H1 (cell line): ENCODE measurements around the gene C2CD4D. TPM values are rescaled to one million over a fixed set of nuclear protein-coding genes. Genes with fewer than 3 reads are reported as not detected.

ENCODE experiments used
- CTCF ChIA-PET: fragments of 300-600 bp; sonication (Branson Sonifier 250); formaldehyde crosslinking; loops from one replicate; lab custom pipeline; 2021; ENCODE audit not compliant: partially characterized antibody; lab: Charles Lee
- POLR2A ChIA-PET: fragments of 300-600 bp; sonication (Branson Sonifier 250); formaldehyde crosslinking; loops from one replicate; lab custom pipeline; 2021; ENCODE audit warnings: inconsistent platforms; ENCODE audit not compliant: partially characterized antibody; lab: Charles Lee
- DNase-seq, 2 experiments: peaks; one replicate each; pipeline versions ENCODE4 v3.0.0 to v3.0.0-alpha.2; 2010 to 2022; ENCODE audit warnings: low spot score in 2 of 2, low read depth in 1 of 2, mixed read lengths in 1 of 2
- FAIRE-seq: peaks from 2 replicates; lab custom pipeline; 2011; peaks lifted over from hg19 to GRCh38; lab: Jason Lieb, UNC
- H2AFZ ChIP-seq: 2 replicates; pipeline ENCODE4 v1.8.1; 2012; ENCODE audit warnings: low read length, inconsistent platforms
- H2AK5ac ChIP-seq: 2 replicates; pipeline ENCODE4 v1.6.1; 2013; ENCODE audit warnings: low read depth, low read length
- H2BK120ac ChIP-seq: replicated peaks from 2 replicates; pipeline ENCODE3; 2013; ENCODE audit warnings: low read depth, low read length, inconsistent platforms
- H2BK12ac ChIP-seq: 2 replicates; pipeline ENCODE4 v1.6.1; 2013; ENCODE audit warnings: low read depth, low read length
- H2BK15ac ChIP-seq: 2 replicates; pipeline ENCODE4 v1.6.1; 2013; ENCODE audit warnings: low read length
- H2BK20ac ChIP-seq: 2 replicates; pipeline ENCODE4 v1.6.1; 2013; ENCODE audit warnings: low read length
- H2BK5ac ChIP-seq: 2 replicates; pipeline ENCODE4 v1.6.1; 2013; ENCODE audit warnings: low read depth, low read length
- H3K14ac ChIP-seq: 2 replicates; pipeline ENCODE4 v1.6.1; 2013; ENCODE audit warnings: inconsistent platforms; ENCODE audit not compliant: insufficient read length
- H3K18ac ChIP-seq: 2 replicates; pipeline ENCODE4 v1.6.1; 2013; ENCODE audit warnings: low read length; ENCODE audit errors: extremely low read depth
- H3K23ac ChIP-seq: 2 replicates; pipeline ENCODE4 v1.6.1; 2013; ENCODE audit warnings: inconsistent platforms; ENCODE audit not compliant: insufficient read length
- H3K23me2 ChIP-seq: 2 replicates; pipeline ENCODE4 v1.6.1; 2013; ENCODE audit warnings: low read depth, low read length
- H3K27ac ChIP-seq: 2 replicates; pipeline ENCODE4 v1.6.1; 2011; ENCODE audit warnings: low read depth, low read length, inconsistent platforms
- H3K27me3 ChIP-seq, 4 experiments: replicated peaks in 1 of 4; 1 replicate in 1 of 4; 2 replicates in 3 of 4; pipeline versions ENCODE4 v1.6.1 to v1.8.1; 2011 to 2013; ENCODE audit warnings: low read length in 3 of 4, mild to moderate bottlenecking in 3 of 4, inconsistent platforms in 2 of 4, mixed read lengths in 2 of 4, moderate library complexity in 1 of 4; ENCODE audit not compliant: control insufficient read depth in 3 of 4, insufficient read depth in 3 of 4; ENCODE audit errors: extremely low read depth in 1 of 4
- H3K36me3 ChIP-seq, 4 experiments: 2 replicates each; pipeline versions ENCODE4 v1.6.1 to v1.8.1; 2011 to 2013; ENCODE audit warnings: mild to moderate bottlenecking in 4 of 4, low read length in 3 of 4, moderate library complexity in 2 of 4, control low read depth in 1 of 4, inconsistent platforms in 1 of 4; ENCODE audit not compliant: insufficient read depth in 4 of 4, control insufficient read depth in 2 of 4
- H3K4ac ChIP-seq: replicated peaks from 2 replicates; pipeline ENCODE3; 2013; ENCODE audit warnings: low read length, low read depth, mixed read lengths, inconsistent platforms; ENCODE audit not compliant: insufficient read length
- H3K4me1 ChIP-seq, 4 experiments: replicated peaks in 1 of 4; 1 replicate in 1 of 4; 2 replicates in 3 of 4; pipeline versions ENCODE4 v1.6.1 to v1.8.1; 2011 to 2013; ENCODE audit warnings: low read length in 3 of 4, inconsistent platforms in 2 of 4, mixed read lengths in 1 of 4; ENCODE audit not compliant: insufficient read depth in 4 of 4, control insufficient read depth in 3 of 4
- H3K4me2 ChIP-seq, 2 experiments: 2 replicates each; pipeline versions ENCODE4 v1.6.1 to v1.8.1; 2011 to 2013; ENCODE audit warnings: low read depth in 2 of 2, low read length in 2 of 2, control low read depth in 1 of 2, inconsistent platforms in 1 of 2, mild to moderate bottlenecking in 1 of 2; ENCODE audit not compliant: insufficient read depth in 1 of 2
- H3K4me3 ChIP-seq, 4 experiments: fragments of 200-600, 300-600 bp in 1 of 4; sonication (generic), shearing (Covaris generic), sonication (Bioruptor Twin) in 1 of 4; 2 replicates each; pipeline versions ENCODE4 v1.5.1 to v1.8.1; 2011 to 2016; ENCODE audit warnings: low read length in 4 of 4, low read depth in 3 of 4, control low read depth in 2 of 4, inconsistent platforms in 2 of 4, mild to moderate bottlenecking in 2 of 4, mixed read lengths in 1 of 4, moderate library complexity in 1 of 4; ENCODE audit not compliant: insufficient read depth in 2 of 4; ENCODE audit errors: extremely low read depth in 1 of 4
- H3K56ac ChIP-seq: replicated peaks from 2 replicates; pipeline ENCODE3; 2013; ENCODE audit warnings: low read depth, mild to moderate bottlenecking, mixed read lengths, low read length, inconsistent platforms; ENCODE audit not compliant: insufficient read length
- H3K79me1 ChIP-seq: 2 replicates; pipeline ENCODE4 v1.6.1; 2013; ENCODE audit warnings: low read depth, low read length, control low read depth
- H3K79me2 ChIP-seq, 2 experiments: 2 replicates each; pipeline versions ENCODE4 v1.6.1 to v1.8.1; 2012 to 2013; ENCODE audit warnings: low read length in 2 of 2, mild to moderate bottlenecking in 2 of 2, inconsistent platforms in 1 of 2; ENCODE audit not compliant: insufficient read depth in 2 of 2, control insufficient read depth in 1 of 2
- H3K9ac ChIP-seq, 4 experiments: replicated peaks in 1 of 4; 1 replicate in 1 of 4; 2 replicates in 3 of 4; pipeline versions ENCODE4 v1.6.1 to v1.8.1; 2011 to 2013; ENCODE audit warnings: low read depth in 3 of 4, low read length in 3 of 4, control low read depth in 2 of 4, mild to moderate bottlenecking in 2 of 4, moderate library complexity in 2 of 4, inconsistent platforms in 1 of 4; ENCODE audit errors: extremely low read depth in 1 of 4
- H3K9me3 ChIP-seq, 2 experiments: 2 replicates each; pipeline versions ENCODE4 v1.6.1 to v1.8.1; 2012 to 2013; ENCODE audit warnings: mild to moderate bottlenecking in 2 of 2, moderate library complexity in 2 of 2, control low read depth in 1 of 2, inconsistent platforms in 1 of 2, low read depth in 1 of 2, low read length in 1 of 2, mixed read lengths in 1 of 2; ENCODE audit not compliant: insufficient read depth in 2 of 2
- H4K20me1 ChIP-seq, 2 experiments: replicated peaks in 1 of 2; 2 replicates each; pipeline versions ENCODE3 to v1.8.1; 2011 to 2013; ENCODE audit warnings: inconsistent platforms in 2 of 2, low read length in 2 of 2, mild to moderate bottlenecking in 1 of 2; ENCODE audit not compliant: insufficient read depth in 2 of 2, control insufficient read depth in 1 of 2
- H4K5ac ChIP-seq: 2 replicates; pipeline ENCODE4 v1.6.1; 2013; ENCODE audit warnings: low read length, low read depth, mixed read lengths, inconsistent platforms; ENCODE audit not compliant: insufficient read length
- H4K8ac ChIP-seq: 2 replicates; pipeline ENCODE4 v1.8.0; 2013; ENCODE audit warnings: mild to moderate bottlenecking, moderate library complexity, low read length, inconsistent platforms; ENCODE audit not compliant: insufficient read depth; ENCODE audit errors: extremely low read depth
- H4K91ac ChIP-seq: replicated peaks from 2 replicates; pipeline ENCODE3; 2013; ENCODE audit warnings: low read length, mixed read lengths, inconsistent platforms; ENCODE audit not compliant: insufficient read length
- ATF2 ChIP-seq: IDR thresholded peaks from 2 replicates; pipeline ENCODE4 v1.6.1; 2012; ENCODE audit warnings: low read length, inconsistent platforms
- ATF3 ChIP-seq: IDR thresholded peaks from 2 replicates; pipeline ENCODE4 v1.6.1; 2011; ENCODE audit warnings: low read depth, mild to moderate bottlenecking, low read length; ENCODE audit not compliant: insufficient read depth
- BCL11A ChIP-seq, 2 experiments: IDR thresholded peaks; one replicate each; pipeline ENCODE4 v1.6.1; 2011; ENCODE audit warnings: low read depth in 2 of 2, low read length in 2 of 2, mild to moderate bottlenecking in 2 of 2
- EP300 ChIP-seq, 2 experiments: IDR thresholded peaks; 1 replicate in 1 of 2; 2 replicates in 1 of 2; pipeline ENCODE4 v1.6.1; 2011 to 2012; ENCODE audit warnings: low read depth in 2 of 2, low read length in 2 of 2, mild to moderate bottlenecking in 2 of 2, borderline replicate concordance in 1 of 2, inconsistent platforms in 1 of 2, moderate library complexity in 1 of 2
- JUND ChIP-seq: IDR thresholded peaks from 2 replicates; pipeline ENCODE4 v1.6.1; 2011; ENCODE audit warnings: mild to moderate bottlenecking, improper control_type of control experiment, low read length
- NRF1 ChIP-seq: IDR thresholded peaks from 2 replicates; pipeline ENCODE4 v1.6.1; 2011; ENCODE audit warnings: mild to moderate bottlenecking, low read depth, low read length, improper control_type of control experiment
- PHF8 ChIP-seq: fragments of 200-600 bp; sonication (generic); conservative IDR thresholded peaks from 2 replicates; pipeline ENCODE4 v1.7.1; 2012; ENCODE audit warnings: low read depth, mild to moderate bottlenecking, inconsistent platforms, low read length, moderate library complexity
- RXRA ChIP-seq: IDR thresholded peaks from 2 replicates; pipeline ENCODE4 v1.6.1; 2011; ENCODE audit warnings: low read depth, mild to moderate bottlenecking, low read length, moderate library complexity; ENCODE audit not compliant: insufficient read depth
- SIN3A ChIP-seq, 2 experiments: IDR thresholded peaks in 1 of 2; conservative IDR thresholded peaks in 1 of 2; 2 replicates each; pipeline ENCODE4 v1.6.1; 2011 to 2012; ENCODE audit warnings: low read length in 2 of 2, improper control_type of control experiment in 1 of 2, low read depth in 1 of 2, mild to moderate bottlenecking in 1 of 2
- SRF ChIP-seq: IDR thresholded peaks from 2 replicates; pipeline ENCODE4 v1.6.1; 2011; ENCODE audit warnings: mild to moderate bottlenecking, low read depth, low read length, moderate library complexity
- WGBS, 2 experiments: shearing (Covaris generic) in 1 of 2; methylation state at CpG; one replicate each; pipeline versions ENCODE4 v1.1.6 to v1.1.7; 2013 to 2015; ENCODE audit warnings: low lambda C conversion rate in 2 of 2, mixed read lengths in 2 of 2, inconsistent platforms in 1 of 2, low coverage in 1 of 2, missing lambda C conversion rate in 1 of 2; ENCODE audit not compliant: insufficient replicate concordance in 2 of 2, insufficient coverage in 1 of 2, insufficient read length in 1 of 2; ENCODE audit errors: extremely low coverage in 1 of 2, missing lambda C conversion rate in 1 of 2; 5-methylcytosine and 5-hydroxymethylcytosine counted together
- polyA plus RNA-seq, 7 experiments: library from polyadenylated mRNA; depleted of rRNA in 3 of 7; stranded (reverse) in 5 of 7; unstranded in 2 of 7; fragments of >200 nt in 5 of 7; fragments of 200-250 nt in 2 of 7; gene quantifications; 1 replicate in 5 of 7; 2 replicates in 1 of 7; 4 replicates in 1 of 7; pipeline versions ENCODE4 v1.2.1 to v1.2.3, GENCODE V29; 2011 to 2013; ENCODE audit warnings: missing spikeins in 2 of 7, mixed read lengths in 2 of 7
- total RNA-seq: library from RNA; stranded (reverse); fragmentation: NEBNext Ultra II Directional; extraction: Animal tissue kit (Norgen Biotek cat#: 25700); gene quantifications from 2 replicates; pipeline ENCODE4 v1.2.1, GENCODE V29; 2021

C2CD4D gene
- total and polyA plus RNA-seq, 2 of the 8 experiments (the other 6 are each of a cell fraction or from before 2014, with no cell fraction given): 0.41 to 0.71 TPM

- H4K91ac ChIP-seq: no peak overlapping the region
- CTCF ChIA-PET: interaction anchor here (1.4 kb wide), 1 partner anchor 24 kb away, joined by 3 read pairs; no protein-coding TSS in a partner anchor
- H2AFZ ChIP-seq: no peak overlapping the region
- H2BK20ac ChIP-seq: no peak overlapping the region
- no peaks in the 10 kb centered on the region for H3K23me2 ChIP-seq
- no peak overlapping the region for H3K9ac ChIP-seq
- H2AK5ac ChIP-seq: no peak overlapping the region
- no peaks in the 10 kb centered on the region for H3K4me1 ChIP-seq
- H3K27ac ChIP-seq: no peak overlapping the region
- H3K4me2 ChIP-seq: no peak overlapping the region
- POLR2A ChIA-PET: interaction anchor here (1.2 to 3.2 kb wide), 2 partner anchors 15 to 57 kb away, joined by 4 to 19 read pairs; partner anchors contain the start of gene C2CD4D
- no peaks in the 10 kb centered on the region for H3K79me2 ChIP-seq
- no peak overlapping the region for H3K18ac ChIP-seq
- no peak overlapping the region for H2BK5ac ChIP-seq
- TF ChIP-seq NRF1 (no peak), SRF (no peak), ATF3 (no peak), BCL11A (IDR thresholded peaks at IDR 0.05; ENCODE audit: low read depth in 2 of 2, low read length in 2 of 2) (no peak), JUND (no peak), PHF8 (no peak), EP300 (IDR thresholded peaks at IDR 0.05; ENCODE audit: borderline replicate concordance in 1 of 2, low read depth in 2 of 2, low read length in 2 of 2) (no peak), SIN3A (conservative IDR thresholded peaks at IDR 0.05 in 1 of 2, IDR thresholded peaks at IDR 0.05 in 1 of 2; ENCODE audit: low read depth in 1 of 2, low read length in 2 of 2) (no peak), RXRA (no peak), ATF2 (no peak)
- TF ChIP-seq, all 59 proteins: peak for 0
- H4K20me1 ChIP-seq: peaks cover 0 to 1% of the 10 kb centered on the region in 2 experiments
- H3K79me1 ChIP-seq: no peaks in the 10 kb centered on the region
- no peak overlapping the region for H3K4ac ChIP-seq
- no peak overlapping the region for H2BK120ac ChIP-seq
- DNase-seq: no peak
- no peak overlapping the region for H4K5ac ChIP-seq
- peaks cover 12 to 26% (median 22%) of the 10 kb centered on the region in 4 experiments for H3K27me3 ChIP-seq
- no peak overlapping the region for H3K4me3 ChIP-seq
- FAIRE-seq: no peak
- H2BK12ac ChIP-seq: no peak overlapping the region
- no peak overlapping the region for H3K14ac ChIP-seq
- no peak overlapping the region for H3K23ac ChIP-seq
- H3K9me3 ChIP-seq: no peaks in the 10 kb centered on the region
- WGBS, 2 experiments: 80% methylated on average over 7 of the region's 7 CpGs; no CpG with 5 or more reads in 1 of the 2 experiments
- no peak overlapping the region for H4K8ac ChIP-seq
- no peak overlapping the region for H2BK15ac ChIP-seq
- H3K56ac ChIP-seq: no peak overlapping the region
- H3K36me3 ChIP-seq: no peaks in the 10 kb centered on the region
Observed at GRCh38 chr1:151854658-151855057, 15.0 kb upstream of the C2CD4D start.
